Fibroblast of skin of back (primary cell): ENCODE data around the gene PCSK5.
"Not testable (repeated sequence)": the region's sequence is repeated elsewhere in the genome, so short reads cannot be mapped to it uniquely, and the experiment has no call there.

ENCODE experiments used
- DNase-seq: peaks from one replicate; pipeline ENCODE4 v3.0.0-alpha.2; 2013

Gene PCSK5

DNA sequence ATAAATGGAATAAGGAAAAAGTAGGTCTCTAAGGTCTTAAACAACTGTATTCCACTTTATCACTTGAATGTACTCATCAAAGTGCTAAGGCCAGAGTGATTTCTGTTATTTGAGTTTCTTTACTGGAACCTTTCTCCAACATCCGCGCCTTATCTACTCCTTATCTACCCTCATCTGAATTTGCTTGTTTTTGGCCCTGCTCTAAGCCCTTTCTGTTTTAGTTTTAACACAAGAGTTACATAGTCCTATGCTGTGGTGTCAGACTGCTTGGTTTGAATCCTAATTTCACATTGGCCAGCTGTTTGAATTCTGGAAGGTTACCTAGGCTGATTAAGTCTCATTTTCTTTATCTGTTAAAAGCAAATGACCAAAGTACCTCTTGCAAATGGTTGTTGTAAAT is 128.3 kb downstream of the PCSK5 start:
- no peak for DNase-seq

GRCh38 chr9:76020652-76021051 is 130.2 kb downstream of the PCSK5 start:
- DNase-seq, result no peak

DNA sequence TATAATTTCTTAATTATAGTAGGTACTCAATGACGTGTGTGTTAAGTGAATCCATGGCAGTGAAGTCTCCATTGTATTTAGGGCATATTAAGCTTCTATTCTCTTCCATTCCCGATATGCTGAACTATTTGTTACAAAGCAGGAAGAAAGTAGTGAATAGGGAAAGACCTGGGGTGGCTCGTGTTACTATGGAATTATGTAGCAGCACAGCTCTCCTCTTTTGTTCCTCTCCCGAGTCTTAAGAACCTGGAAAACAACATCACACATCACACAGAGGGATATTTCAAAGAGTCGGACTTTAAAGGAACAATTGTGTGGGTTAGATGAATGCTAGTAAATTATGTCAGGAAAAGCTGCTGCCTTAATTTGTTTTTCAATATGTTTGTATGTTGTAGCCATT is 131.8 kb downstream of the PCSK5 start:
- DNase-seq, result no peak

DNA sequence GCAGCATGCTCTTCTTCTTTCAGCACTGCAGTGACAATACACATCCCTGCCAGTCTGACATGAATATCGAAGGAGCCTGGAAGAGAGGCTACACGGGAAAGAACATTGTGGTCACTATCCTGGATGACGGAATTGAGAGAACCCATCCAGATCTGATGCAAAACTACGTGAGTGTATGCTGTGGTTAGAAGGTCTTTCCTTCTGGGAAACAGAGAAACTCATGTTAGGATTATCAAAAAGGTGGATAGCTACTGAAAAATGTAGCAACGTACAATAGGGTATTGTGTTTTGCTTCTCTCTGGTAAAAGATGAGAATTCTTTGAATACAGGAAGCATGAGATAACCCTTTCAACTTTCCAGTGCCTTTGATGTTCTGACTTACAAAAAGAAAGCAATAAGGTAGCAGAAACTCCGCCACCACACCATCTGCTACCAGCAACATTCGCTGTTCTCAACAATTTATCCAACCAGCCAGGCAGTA is 133.3 kb downstream of the PCSK5 start:
- no peak for DNase-seq

DNA sequence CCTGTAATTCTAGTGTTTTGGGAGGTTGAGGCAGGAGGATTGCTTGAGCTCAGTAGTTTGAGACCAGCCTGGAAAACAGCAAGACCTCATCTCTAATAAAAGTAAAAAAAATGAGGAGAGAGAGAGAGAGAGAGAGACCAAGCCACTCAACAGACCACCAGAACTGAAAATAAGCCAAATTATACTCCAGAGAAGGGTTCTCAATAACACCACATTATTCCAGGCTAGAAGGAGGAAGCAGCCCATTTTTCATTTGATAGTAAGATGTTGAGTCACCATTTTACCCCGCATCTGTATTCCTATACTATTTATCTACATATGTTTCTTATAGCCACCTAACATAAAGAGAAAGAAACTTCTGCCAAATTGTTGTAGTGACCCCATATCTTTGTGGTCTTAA is 134.8 kb downstream of the PCSK5 start:
- DNase-seq, result no peak

GRCh38 chr9:76026796-76027195 is 136.3 kb downstream of the PCSK5 start:
- DNase-seq, result no peak

GRCh38 chr9:76027416-76027815 is 136.9 kb downstream of the PCSK5 start:
- peak; percentile 8 for DNase-seq

DNA sequence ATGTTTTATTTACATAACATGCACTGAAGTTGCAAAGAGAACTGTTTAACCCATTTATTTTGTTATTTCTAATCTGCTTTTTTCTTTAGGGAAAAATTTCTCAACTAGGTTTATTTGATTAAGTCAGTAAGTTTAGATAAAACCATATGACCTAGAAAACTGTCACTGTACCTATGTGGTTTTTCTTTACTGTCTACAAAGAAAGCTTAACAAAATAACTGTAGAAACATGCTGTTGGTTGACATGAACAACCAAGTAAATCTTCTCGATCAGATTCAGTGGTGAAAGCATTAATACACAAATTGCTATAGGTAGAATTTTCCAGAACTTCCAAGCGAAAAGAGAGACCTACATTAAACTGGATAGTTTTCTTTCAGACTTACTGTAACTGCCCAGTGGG is 137.4 kb downstream of the PCSK5 start:
- DNase-seq, result no peak

DNA sequence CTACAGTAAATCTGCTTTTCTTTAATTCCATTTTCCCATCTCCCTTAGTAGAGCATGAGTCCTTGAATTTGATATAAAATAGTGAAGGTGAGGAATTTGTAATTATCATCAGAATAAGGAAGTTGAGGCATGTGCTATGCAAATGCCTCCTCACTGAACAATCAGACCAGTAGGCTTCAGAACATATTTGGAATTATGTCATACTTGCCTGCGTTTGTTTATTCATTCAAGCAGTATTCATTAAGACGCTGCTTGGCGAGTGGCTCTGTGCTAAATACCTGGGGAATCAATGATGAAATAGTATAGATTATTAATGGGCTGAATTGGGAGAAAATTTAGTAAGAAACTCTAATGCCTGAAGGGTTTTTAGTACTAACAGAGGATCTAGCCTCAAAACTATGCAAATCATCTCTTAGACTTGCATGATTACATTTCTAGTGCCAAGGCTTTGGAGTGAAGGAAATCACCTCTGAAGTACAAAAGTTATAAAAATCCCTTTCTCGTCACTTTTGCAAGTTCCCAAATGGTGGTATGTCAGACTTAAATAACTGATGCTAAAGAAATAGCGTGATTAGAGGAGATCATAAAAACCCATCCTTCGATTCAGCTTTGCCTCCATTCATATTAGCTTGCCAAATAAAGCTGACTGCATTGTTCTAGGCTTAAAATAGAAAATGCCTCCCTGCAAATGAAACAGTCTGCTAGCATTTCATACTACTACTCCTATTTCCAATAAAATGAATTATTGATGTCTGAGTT is 141.7 kb downstream of the PCSK5 start:
- DNase-seq, result no peak

DNA sequence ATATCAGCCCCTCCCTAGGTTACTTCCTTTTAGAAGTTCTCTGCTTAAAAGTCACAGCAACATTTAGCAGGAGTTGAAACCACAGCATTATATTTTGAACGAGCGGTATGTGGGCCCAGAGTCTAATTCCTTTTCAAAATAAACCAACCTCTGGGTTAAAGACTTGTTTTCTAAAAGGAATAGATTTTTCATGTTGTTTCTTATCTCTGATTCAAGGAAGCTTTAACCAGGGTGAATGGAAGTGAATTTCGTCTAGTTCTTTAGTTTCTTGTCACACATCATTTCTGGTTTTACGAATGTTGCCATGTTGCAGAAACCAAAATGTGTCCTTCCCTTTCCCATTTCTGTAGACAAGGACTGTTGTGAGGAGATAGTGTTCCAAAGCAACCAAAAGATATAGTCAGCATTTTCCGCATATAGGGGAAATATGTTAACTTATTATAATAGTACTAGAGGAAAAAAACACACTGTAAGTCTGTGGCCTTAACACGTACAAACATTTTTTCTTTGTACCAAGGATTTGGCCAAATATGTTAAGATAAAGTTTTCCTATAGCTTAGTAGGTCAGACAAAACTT is 142.4 kb downstream of the PCSK5 start:
- no peak for DNase-seq

DNA sequence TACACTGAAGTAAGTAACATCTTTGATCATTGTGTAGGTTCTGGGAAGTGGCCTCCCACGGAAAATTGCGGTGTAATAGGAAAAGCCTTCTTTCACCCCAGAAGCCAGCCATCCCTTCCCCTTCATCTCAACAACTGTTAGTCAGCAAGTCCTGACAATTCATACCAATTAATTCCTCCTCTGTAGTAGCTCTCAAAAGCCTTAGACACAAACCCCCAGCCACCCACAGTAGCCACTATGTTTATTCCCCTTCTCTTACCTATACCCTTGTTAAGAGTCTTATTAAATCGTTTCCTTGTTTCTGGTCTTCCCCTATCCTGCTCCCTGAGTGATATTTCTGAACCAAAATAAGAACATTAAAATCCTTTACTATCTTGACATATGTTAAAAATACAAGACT is 143.6 kb downstream of the PCSK5 start:
- no peak for DNase-seq

DNA sequence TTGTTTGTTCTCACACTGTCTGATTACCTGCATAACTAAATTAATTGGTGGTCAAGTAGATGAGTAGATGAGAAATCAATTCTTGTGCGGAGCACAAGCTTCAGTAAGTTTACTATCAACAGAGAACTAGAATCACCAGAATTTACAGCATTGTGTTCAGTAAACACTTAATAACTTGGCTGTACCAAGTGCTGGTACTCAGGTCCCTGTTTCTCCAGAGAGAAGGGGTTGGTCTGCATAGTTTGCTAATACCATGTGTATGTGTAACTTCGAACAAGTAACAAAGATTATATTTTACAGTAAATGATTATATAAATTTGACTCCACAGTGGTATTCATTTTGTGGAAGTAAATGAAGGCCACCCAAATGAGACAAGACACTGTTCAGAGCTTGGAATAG is 146.3 kb downstream of the PCSK5 start:
- DNase-seq, result no peak

GRCh38 chr9:76037587-76038225 is 147.2 kb downstream of the PCSK5 start:
- no peak for DNase-seq

- no peak for DNase-seq
Measured at GRCh38 chr9:76038431-76038830, 148.0 kb downstream of the PCSK5 start.

DNA sequence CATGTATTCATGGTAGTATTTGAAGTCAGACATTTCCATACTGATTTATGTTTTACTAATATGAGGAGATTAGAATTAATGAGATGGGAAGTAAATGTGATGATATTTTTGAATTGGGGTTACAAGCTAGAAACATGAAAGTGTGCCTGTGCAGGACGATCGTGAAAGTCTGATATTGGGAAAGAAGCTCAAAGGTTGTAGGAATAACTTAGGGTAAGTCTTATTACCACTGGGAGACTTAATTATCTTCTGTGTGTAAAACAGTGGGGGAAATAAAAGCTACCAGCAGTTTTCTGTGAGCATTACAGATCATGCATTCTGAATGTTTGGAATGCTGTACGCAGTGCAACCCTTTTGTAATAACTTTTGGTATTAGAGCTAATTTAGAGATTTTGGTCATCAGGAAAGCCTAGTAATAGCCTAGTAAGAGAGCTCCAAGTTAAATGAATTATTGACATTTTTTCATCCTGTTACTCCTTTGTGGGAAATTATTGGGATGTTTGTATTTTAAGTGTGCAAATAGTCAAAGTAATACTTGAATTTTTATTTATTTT is 153.9 kb downstream of the PCSK5 start:
- peak; percentile 51 for DNase-seq

DNA sequence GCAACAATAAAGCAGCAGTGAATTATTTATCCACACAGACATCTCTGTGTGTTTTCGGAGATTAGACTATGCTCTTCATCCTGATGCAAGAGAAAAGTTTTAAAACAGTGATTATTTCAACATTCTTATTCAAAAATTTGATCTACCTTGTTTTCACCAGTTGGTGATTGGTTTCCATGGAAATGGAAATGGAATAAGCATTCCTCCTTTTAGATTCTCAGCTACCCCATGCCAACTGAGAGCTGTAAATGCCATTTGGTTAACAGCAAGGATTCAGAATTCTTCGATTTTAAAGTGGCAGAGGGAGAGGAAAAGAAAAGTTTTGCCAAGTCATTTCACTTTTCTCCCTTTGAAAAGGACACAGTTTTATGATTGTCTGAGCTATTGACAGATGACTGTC is 154.7 kb downstream of the PCSK5 start:
- peak; percentile 7 for DNase-seq

- DNase-seq, result no peak
Measured at GRCh38 chr9:76049341-76049740, 158.9 kb downstream of the PCSK5 start.

DNA sequence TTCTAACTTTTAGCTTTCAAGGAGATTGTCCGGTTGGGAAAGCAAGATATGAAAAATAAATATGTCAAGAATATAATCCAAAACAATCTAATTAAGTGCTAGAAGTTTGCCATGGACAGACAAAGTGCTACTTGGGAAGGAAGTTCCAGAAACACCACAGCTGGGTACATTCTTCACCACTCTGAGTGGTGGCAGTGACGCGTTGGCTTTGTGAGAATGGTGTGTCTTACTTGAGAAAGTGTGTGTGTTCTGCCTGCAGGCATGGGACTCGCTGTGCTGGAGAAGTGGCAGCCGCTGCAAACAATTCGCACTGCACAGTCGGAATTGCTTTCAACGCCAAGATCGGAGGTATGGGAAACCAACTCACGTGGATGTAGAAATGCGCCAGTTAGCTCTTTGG is 177.2 kb downstream of the PCSK5 start:
- DNase-seq, result no peak

DNA sequence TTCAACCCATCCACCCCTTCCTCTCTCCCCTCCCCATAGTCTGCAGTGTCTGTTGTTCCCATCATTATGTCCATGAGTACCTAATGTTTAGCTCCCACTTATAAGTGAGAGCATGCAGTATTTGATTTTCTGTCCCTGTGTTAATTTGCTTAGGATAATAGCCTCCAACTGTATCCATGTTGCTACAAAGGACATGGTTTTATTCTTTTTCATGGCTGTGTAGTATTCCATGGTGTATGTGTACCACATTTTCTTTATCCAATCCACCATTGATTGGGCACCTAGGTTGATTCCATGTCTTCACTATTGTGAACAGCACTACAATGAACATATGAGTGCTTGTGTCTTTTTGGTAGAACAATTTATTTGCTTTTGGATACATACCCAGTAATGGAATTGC is 187.1 kb downstream of the PCSK5 start:
- no peak for DNase-seq

- not testable (repeated sequence) for DNase-seq
Measured at GRCh38 chr9:76081281-76081680, 190.8 kb downstream of the PCSK5 start.

DNA sequence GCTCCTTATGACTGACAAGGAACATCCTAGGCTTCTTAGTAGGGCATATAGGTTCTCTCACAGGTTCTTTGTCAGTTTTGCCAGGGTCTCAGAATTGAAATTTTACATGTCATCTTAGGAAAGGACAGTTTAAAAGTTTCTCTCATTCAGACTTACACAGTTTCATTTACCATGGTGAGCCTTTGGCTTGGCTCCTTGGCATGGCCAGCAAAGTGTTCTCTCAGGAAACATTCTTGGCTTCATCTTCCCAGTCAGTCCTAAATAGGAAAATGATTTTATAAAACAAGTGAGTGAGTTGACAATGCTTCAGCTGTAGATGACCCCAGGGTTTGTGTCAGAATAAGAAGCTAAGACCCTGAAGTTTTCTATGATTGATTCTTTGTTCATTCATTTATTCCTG is 191.6 kb downstream of the PCSK5 start:
- DNase-seq, result no peak

GRCh38 chr9:76085596-76085995 is 195.1 kb downstream of the PCSK5 start:
- DNase-seq, result no peak

DNA sequence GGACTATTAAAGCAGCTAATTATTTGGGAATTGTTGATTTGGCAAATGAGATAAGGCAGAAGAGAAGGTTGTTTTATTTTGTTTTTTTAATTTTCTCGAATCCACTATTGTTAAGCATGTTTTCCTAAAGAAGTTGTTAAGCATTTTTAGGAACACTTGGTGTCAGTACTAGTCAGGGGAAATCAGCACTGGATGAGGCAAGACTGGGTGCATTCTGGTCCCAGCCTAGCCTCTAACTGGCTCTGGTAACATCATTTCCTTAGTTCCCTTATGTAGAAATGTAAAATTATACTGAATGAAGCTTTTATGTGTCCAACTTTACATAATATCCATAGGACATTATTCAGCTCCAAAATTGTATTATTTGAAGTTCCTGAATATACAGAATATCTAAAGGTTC is 196.1 kb downstream of the PCSK5 start:
- no peak for DNase-seq

GRCh38 chr9:76087976-76088375 is 197.5 kb downstream of the PCSK5 start:
- no peak for DNase-seq
